ENCODE measurements around the gene REV3L.

DNA sequence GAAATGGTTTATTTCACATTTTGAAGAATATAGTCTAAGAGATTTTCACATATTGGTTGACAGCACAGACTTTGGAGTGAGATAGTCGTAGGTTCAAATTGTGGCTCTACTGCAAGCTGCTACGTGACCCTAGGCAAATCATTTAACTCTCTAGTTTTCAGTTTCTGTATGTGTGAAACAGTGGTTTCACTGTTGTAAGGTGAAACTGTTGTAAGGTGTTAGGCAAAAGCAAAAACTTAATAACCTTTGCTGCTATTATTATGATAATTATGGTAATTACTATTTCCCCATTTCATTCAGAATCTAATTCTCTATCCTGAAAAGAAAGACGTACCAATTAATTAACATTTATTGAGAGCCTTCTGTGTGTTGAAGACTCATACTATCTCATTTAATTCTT, 144.2 kb downstream of the REV3L start:
- TF ChIP-seq, protein P1, sequence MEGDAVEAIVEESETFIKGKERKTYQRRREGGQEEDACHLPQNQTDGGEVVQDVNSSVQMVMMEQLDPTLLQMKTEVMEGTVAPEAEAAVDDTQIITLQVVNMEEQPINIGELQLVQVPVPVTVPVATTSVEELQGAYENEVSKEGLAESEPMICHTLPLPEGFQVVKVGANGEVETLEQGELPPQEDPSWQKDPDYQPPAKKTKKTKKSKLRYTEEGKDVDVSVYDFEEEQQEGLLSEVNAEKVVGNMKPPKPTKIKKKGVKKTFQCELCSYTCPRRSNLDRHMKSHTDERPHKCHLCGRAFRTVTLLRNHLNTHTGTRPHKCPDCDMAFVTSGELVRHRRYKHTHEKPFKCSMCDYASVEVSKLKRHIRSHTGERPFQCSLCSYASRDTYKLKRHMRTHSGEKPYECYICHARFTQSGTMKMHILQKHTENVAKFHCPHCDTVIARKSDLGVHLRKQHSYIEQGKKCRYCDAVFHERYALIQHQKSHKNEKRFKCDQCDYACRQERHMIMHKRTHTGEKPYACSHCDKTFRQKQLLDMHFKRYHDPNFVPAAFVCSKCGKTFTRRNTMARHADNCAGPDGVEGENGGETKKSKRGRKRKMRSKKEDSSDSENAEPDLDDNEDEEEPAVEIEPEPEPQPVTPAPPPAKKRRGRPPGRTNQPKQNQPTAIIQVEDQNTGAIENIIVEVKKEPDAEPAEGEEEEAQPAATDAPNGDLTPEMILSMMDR (conservative IDR thresholded peaks at IDR 0.05 in 1 of 2, IDR thresholded peaks at IDR 0.05 in 1 of 2; ENCODE audit: low read depth in 1 of 2, low read length in 2 of 2): no peak
- TF ChIP-seq EZH2 (IDR thresholded peaks at IDR 0.05; ENCODE audit: low read length, missing control alignments): no peak

Measured in fibroblast of lung (primary cell).